T-helper 2 cell (primary cell): ENCODE measurements around the gene HDGF.
"Not testable (repeated sequence)": the region's sequence is repeated elsewhere in the genome, so short reads cannot be mapped to it uniquely, and the experiment has no call there.

ENCODE experiments used
- DNase-seq, 5 experiments: peaks; one replicate each; pipeline versions ENCODE4 v3.0.0 to v3.0.0-alpha.2; 2012 to 2022

HDGF gene

GRCh38 chr1:156767101-156767878 lies 15.8 kb upstream of the HDGF start, which contains the start of gene PRCC:
TSS of gene PRCC (plus strand) at chr1:156767535. CDS start at chr1:156767772, 237 bp downstream.
- peak; percentile 88 to 100 (median 97) for DNase-seq

- peak in 2 of 5 experiments; percentile 12 to 31 for DNase-seq
Observed at GRCh38 chr1:156766298-156767100, 15.0 kb upstream of the HDGF start.

GRCh38 chr1:156765666-156766065 lies 14.2 kb upstream of the HDGF start:
- DNase-seq, result no peak

- DNase-seq, result not testable (repeated sequence)
Observed at GRCh38 chr1:156765136-156765535, 13.7 kb upstream of the HDGF start.

- no peak for DNase-seq
Observed at GRCh38 chr1:156760796-156761104, 9.3 kb upstream of the HDGF start.

GRCh38 chr1:156760092-156760795 lies 8.8 kb upstream of the HDGF start:
- DNase-seq, result no peak

DNA sequence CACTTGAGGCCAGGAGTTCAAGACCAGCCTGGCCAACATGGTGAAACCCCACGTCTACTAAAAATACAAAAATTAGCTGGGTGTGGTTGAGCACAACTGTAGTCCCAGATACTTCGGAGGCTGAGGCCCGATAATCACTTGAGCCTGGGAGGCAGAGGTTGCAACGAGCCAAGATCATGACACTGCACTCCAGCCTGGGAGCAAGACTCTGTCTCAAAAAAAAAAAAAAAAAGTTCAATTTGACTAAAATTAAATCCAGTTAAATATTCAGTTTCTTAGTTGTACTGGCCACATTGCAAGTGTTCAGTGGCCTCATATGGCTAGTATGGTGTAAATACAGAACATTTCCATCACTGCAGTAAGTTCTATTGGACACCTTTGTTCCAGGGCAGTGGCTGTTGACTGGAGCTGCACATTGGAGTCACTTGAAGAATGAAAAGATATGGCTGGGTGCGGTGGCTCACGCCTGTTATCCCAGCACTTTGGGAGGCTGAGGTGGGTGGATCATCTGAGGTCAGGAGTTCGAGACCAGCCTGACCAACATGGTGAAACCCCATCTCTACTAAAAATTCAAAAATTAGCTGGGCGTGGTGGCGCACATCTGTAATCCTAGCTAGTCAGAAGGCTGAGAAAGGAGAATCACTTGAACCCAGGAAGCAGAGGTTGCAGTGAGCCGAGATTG lies 6.2 kb upstream of the HDGF start:
- DNase-seq, result not testable (repeated sequence)

DNA sequence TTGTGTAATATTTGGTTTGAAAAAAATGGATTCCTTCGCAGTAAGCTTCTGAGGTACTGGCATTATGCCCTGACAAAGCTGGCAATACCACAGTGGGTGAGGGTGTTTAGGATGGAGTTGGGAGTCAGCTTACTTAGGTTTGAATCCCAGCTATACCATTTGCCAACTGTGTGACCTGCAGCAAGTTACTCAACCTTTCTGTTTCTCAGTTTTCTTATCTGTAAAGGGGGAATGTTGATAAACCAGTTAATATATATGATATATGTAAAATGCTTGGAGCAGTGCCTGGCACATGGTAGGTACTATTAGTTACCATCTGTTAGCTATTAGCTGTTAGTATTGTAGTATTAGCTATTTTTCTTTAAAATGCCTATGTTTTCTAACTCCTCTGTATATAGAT lies 4.9 kb upstream of the HDGF start:
- no peak for DNase-seq

GRCh38 chr1:156755527-156755950 lies 4.1 kb upstream of the HDGF start:
- DNase-seq, result no peak

DNA sequence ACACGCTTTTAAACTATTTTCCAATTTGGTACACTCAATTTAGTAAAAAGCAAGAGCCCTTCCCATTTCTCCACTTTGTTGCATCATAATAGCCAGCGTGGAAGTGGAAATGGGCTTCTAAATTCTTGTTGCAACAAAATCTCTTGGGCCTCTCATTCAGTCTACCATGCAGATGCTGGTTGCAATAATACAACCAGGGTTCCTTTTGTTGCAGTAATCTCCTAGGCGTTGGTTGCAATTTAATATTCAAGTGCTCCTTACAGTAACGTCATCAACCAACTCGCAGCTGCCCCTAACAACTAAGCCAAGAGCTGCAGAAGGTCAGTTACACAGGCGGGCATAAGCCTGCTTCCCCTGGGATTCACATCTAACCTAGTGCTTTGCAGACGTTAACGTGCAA lies 2.7 kb upstream of the HDGF start:
- DNase-seq, result no peak

DNA sequence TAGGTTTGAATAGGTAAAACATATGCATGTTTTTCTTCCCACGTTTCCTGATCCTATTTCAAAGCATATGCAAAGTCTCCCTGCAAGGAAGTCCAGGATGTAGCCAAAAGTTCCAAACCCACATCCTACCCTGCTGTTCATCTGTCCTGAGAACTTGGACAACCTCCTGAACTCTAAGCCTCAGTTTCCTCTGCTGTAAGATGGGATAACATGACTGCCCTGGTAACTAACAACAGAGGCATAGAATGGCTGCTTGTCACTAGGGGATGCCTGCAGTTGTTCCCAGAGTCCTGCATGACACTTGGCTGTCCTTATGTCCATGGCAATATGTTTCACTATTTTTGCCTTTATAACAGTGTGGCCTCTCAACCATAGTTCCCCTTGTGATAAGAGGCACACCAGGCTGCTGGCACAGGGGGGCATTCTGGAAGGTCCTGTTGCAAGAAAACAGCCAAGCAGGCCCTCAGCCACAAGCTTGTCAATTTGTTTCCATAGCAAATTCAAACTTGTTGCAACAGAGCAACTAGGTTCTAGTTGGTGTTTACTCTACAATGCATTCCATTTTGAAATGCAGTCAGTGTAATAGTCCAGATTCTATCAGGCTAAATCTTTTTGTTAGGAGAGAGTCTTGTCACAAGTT lies 1.5 kb upstream of the HDGF start:
- DNase-seq, result no peak

- peak; percentile 89 to 98 (median 96) for DNase-seq
Observed at GRCh38 chr1:156751757-156752481, 444 bp upstream of the HDGF start.

- peak in 3 of 5 experiments; percentile 26 to 45 (median 29) for DNase-seq
Observed at GRCh38 chr1:156750711-156751450, 594 bp downstream of the HDGF start.

GRCh38 chr1:156750191-156750672 lies 1.2 kb downstream of the HDGF start:
- peak in 2 of 5 experiments; percentile 24 for DNase-seq

DNA sequence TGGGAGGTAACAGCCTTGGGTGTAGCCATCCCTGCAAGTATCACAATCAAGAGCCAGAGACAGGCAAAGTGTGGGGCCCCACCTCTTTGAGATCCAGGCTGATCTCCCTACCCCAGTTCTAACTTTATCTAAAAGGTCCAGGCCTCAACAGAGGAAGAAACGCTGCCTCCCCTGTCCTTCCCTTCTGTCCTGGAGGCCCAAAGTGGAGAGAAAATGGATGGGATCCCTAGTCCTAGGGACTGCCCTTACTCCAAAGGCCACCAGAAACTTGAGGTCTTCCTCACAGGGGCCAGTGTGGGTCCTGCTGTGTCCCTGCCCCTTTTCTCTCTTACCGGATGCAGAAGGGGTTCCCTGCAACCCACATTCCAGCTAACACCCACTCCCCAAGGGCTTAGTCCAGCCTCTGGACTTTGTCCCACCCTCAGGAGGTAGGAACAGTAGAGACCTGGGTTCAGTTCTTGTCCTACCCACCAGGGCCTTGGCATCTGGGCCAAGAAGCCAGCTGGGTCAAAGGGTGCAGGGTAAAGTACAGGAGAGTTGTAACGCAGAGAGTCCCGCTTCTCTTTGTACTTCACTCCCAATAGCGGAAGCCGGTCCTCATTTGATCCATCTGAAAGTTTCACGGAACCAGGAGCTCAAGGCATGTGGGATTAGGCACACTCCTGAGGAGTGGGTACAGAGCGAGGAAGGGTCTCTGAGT lies 1.9 kb downstream of the HDGF start:
- no peak for DNase-seq

DNA sequence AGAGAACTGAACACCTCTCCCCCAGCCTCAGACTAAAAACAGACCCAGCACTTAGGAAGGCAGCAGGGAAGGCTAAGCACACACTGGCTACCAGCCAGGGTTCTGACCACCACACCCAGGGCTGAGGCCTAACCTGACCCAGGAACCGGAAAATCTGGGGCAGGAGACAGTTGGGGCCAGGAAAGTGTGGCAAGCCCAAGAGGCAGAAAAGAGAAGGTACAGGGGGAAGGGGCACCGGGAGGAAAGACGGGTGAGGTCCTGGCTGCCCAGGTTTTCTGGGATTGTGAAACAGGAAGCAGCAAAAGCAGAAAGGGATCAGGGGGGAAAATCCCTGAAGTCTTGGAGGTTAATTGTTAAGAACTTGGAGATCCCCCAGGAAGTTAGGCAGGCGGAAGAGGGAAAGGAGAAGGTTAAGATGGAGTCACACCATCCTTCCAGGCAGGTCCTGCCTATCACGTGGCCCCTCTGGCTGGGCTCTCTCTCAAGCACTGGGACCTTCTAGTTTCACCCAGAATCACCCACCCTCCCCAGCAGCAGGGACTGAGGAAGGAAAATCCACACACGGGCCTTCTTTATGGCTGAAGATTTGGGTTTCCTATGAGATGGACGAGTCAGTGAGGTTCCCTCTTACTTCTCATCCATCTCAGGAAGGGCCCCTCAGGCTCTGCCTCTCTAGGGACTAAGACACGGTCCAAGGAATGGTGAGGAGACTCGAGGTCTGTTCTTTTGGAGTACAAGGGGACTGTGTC lies 2.6 kb downstream of the HDGF start:
- DNase-seq, result no peak

DNA sequence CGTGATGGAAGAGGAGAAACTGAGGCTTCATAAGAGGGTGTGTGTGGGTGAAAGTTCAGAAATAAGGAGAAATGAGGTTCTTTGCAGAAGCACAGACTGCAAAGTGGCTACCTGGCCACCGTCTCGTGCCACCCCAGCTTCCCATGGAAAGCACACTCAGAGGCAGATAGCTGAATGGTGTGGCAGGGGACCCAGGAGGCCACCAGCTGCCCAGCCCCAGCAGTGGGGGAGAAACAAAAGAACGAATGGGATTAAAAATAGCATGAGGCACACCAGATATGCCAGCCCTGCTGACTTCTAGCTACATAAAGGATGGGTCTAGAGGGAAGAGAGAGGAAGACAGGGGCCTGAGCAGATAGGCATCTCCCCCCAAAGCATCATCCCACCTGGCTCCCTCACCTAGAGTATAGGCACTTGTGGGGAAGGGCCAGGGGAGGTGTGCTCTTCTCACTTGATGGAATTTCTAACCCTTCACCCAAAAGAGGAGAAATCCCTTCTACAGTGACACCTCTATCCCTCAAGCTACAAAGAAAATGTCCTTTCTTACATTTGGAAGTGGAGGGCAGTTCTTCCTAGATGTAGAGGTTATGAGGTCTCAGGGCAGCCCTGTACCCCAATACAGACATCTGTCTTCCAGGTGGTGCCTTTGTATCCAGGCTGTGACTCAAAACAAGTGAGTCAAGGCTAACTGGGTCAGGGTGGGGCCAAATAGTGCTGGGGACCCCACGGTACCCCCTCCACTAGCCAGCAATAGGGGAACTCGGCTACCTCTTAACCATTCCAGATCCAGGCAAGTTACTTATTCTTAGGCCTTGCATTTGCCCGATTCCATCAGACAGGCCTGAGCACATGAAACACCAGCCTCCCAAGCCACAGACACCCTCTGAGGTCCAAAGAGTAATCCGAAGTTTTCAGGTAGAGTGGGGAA lies 3.5 kb downstream of the HDGF start:
- no peak for DNase-seq
